GM10266 (cell line): ENCODE data around the gene NRL.

Experiments used
- DNase-seq: peaks from one replicate; pipeline ENCODE4 v3.0.0; 2012; ENCODE audit errors: extremely low spot score
- TF ChIP-seq, protein P1 (sequence below): IDR thresholded peaks from 2 replicates; pipeline ENCODE4 v1.5.1; 2012; ENCODE audit warnings: mild to moderate bottlenecking, low read depth; ENCODE audit not compliant: control insufficient read depth, insufficient read depth; ENCODE audit errors: missing control alignments

NRL gene

DNA sequence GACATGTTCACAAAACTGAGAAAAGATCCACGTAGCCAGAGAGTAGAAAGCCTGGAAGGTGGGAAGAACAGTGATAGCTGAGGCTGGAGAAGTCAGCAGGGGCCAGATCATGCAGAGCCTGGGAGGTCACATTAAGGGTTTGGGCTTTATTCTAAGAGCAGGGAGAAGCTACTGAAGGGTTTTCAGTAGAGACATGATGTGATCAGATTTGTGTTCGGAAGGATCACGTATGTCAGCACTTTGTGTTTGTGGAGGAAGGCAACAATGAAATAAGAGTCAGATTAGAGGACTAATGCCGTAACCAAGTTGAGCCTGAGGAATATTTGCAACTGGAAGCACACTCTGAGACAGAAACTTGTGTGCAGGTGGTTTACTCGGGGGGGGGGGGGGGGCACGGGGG lies 24.9 kb downstream of the NRL start:
- DNase-seq = no peak
- TF ChIP-seq, protein P1, sequence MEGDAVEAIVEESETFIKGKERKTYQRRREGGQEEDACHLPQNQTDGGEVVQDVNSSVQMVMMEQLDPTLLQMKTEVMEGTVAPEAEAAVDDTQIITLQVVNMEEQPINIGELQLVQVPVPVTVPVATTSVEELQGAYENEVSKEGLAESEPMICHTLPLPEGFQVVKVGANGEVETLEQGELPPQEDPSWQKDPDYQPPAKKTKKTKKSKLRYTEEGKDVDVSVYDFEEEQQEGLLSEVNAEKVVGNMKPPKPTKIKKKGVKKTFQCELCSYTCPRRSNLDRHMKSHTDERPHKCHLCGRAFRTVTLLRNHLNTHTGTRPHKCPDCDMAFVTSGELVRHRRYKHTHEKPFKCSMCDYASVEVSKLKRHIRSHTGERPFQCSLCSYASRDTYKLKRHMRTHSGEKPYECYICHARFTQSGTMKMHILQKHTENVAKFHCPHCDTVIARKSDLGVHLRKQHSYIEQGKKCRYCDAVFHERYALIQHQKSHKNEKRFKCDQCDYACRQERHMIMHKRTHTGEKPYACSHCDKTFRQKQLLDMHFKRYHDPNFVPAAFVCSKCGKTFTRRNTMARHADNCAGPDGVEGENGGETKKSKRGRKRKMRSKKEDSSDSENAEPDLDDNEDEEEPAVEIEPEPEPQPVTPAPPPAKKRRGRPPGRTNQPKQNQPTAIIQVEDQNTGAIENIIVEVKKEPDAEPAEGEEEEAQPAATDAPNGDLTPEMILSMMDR = no peak

DNA sequence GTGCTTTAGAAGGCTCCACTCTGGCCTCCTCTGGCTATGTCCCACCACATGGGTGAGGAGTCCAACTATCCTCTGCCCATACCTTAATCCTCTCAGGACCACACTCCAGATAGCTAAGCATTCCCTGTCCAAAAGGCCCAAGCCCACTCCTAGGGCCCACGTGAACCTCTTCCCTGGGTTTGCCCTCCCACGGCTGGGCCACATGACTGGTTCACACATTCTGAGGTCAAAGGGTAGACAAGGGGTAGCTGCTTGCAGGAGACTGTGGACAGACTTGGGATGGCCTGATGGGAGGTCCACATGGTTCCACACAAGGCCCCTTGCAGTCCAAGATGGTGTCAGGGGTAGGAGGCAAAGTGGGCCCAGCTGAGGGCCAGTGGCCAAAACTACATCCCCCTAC lies 26.7 kb downstream of the NRL start:
- TF ChIP-seq, protein P1 = no peak
- DNase-seq = no peak

- TF ChIP-seq, protein P1 = no peak
- DNase-seq = no peak
Measured at GRCh38 chr14:24087004-24087403, 27.7 kb downstream of the NRL start.

DNA sequence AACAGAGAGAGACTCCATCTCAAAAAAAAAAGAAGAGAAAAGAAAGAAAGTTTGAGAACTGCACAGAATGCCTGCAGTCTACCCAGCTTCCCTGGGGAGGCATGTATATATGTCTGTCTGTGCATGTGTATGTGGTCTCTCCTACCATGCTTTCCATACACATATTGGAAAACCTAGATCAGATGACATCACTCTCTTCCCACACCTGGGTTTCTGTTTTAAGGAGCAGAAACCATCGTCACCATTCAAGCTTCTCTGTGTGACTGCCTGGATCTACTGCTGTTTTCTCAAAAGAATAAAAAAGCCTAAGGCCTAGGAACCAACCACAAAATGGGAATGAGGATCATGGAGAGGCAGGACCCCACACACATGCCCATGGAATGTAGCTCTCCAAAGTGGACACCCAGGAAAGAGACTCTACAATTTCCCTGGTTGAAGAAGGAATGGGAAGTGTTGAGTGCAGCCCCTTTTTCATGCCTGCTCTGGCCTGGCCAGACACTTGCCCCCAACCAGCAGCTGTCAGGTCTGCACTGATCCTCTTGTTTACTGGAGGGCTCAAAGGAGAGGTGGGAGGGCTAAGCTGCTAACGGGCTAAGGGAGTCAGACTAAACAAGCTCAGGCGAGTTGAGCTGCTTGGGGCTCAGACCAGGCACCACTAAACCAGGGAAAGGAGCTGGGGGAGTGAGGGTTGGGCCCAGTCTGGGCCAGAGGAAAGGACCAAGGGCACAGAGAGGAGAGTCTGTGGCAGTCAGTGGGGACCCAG lies 28.4 kb downstream of the NRL start:
- no peak for DNase-seq
- TF ChIP-seq, protein P1 = no peak

GRCh38 chr14:24085215-24085614 lies 29.5 kb downstream of the NRL start:
- TF ChIP-seq, protein P1 = no peak
- DNase-seq = no peak

DNA sequence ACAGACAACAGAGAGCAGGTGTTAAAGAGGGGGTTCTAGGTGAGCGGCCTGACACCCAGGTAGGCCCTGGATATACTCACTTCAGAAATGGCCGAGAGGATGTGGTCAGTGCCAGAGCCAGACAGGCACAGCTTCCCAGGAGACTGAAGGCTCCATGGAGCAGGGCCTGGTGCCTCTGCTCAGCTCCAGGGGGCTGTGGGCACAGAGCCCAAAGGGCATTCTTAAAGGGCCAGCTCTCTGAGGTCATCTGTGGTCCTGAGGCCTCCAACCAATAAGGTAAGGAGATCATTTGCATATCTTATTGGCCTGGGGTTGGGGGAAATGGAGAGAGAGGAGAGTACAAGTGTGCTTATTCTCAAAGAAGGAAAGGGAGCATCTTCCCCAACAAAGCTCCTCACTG lies 30.3 kb downstream of the NRL start:
- DNase-seq = no peak
- TF ChIP-seq, protein P1 = no peak

- TF ChIP-seq, protein P1 = no peak
- DNase-seq = no peak
Measured at GRCh38 chr14:24083462-24083861, 31.3 kb downstream of the NRL start.
